Astrocyte (in vitro differentiated cells and primary cell): ENCODE results near the gene SIK1. TPM values are rescaled to one million over a fixed set of nuclear protein-coding genes. Genes with fewer than 3 reads are reported as not detected.
"Not testable (repeated sequence)": the region's sequence is repeated elsewhere in the genome, so short reads cannot be mapped to it uniquely, and the experiment has no call there.

ENCODE experiments used
- DNase-seq: peaks from one replicate; pipeline ENCODE4 v3.0.0-alpha.2; 2010; ENCODE audit warnings: low read depth
- FAIRE-seq: peaks from 2 replicates; lab custom pipeline; 2011; peaks lifted over from hg19 to GRCh38; lab: Jason Lieb, UNC
- H2AFZ ChIP-seq: 2 replicates; pipeline ENCODE4 v1.6.0; 2012; ENCODE audit warnings: low read depth, low read length, inconsistent platforms
- H3K27ac ChIP-seq: 2 replicates; pipeline ENCODE4 v1.5.1; 2011; ENCODE audit warnings: low read depth, low read length, inconsistent platforms
- H3K27me3 ChIP-seq: 2 replicates; pipeline ENCODE4 v1.6.0; 2011; ENCODE audit warnings: low read length, inconsistent platforms; ENCODE audit not compliant: insufficient read depth
- H3K36me3 ChIP-seq: 2 replicates; pipeline ENCODE4 v1.5.1; 2011; ENCODE audit warnings: low read length, inconsistent platforms; ENCODE audit not compliant: insufficient read depth
- H3K4me1 ChIP-seq: 2 replicates; pipeline ENCODE4 v1.5.1; 2011; ENCODE audit warnings: low read length, inconsistent platforms; ENCODE audit not compliant: insufficient read depth
- H3K4me2 ChIP-seq: 2 replicates; pipeline ENCODE4 v1.6.0; 2012; ENCODE audit warnings: low read length, inconsistent platforms
- H3K4me3 ChIP-seq: 2 replicates; pipeline ENCODE4 v1.5.1; 2011; ENCODE audit warnings: low read depth, mild to moderate bottlenecking, low read length, inconsistent platforms; ENCODE audit not compliant: insufficient read depth
- H3K79me2 ChIP-seq: 2 replicates; pipeline ENCODE4 v1.6.0; 2012; ENCODE audit warnings: mild to moderate bottlenecking, low read length, inconsistent platforms; ENCODE audit not compliant: insufficient read depth
- H3K9ac ChIP-seq: 2 replicates; pipeline ENCODE4 v1.6.0; 2012; ENCODE audit warnings: mild to moderate bottlenecking, low read length, inconsistent platforms
- H3K9me3 ChIP-seq: 2 replicates; pipeline ENCODE4 v1.5.1; 2012; ENCODE audit warnings: low read depth, mild to moderate bottlenecking, low read length, inconsistent platforms; ENCODE audit not compliant: insufficient read depth
- H4K20me1 ChIP-seq: 2 replicates; pipeline ENCODE4 v1.6.0; 2012; ENCODE audit warnings: low read length, inconsistent platforms; ENCODE audit not compliant: insufficient read depth
- H3K27ac Mint-ChIP-seq: one replicate; pipeline ENCODE4 v1.8.0; 2021; ENCODE audit warnings: mild to moderate bottlenecking, mixed read lengths; ENCODE audit not compliant: unreplicated experiment
- H3K27me3 Mint-ChIP-seq: one replicate; pipeline ENCODE4 v1.8.0; 2021; ENCODE audit warnings: low read depth, mixed read lengths; ENCODE audit not compliant: unreplicated experiment
- H3K36me3 Mint-ChIP-seq: one replicate; pipeline ENCODE4 v1.8.0; 2021; ENCODE audit warnings: low read depth, mixed read lengths; ENCODE audit not compliant: unreplicated experiment
- H3K4me1 Mint-ChIP-seq: one replicate; pipeline ENCODE4 v1.8.0; 2021; ENCODE audit warnings: low read depth, mixed read lengths; ENCODE audit not compliant: unreplicated experiment
- H3K4me3 Mint-ChIP-seq: one replicate; pipeline ENCODE4 v1.8.0; 2021; ENCODE audit warnings: mild to moderate bottlenecking, moderate library complexity, mixed read lengths; ENCODE audit not compliant: unreplicated experiment
- H3K9me3 Mint-ChIP-seq: one replicate; pipeline ENCODE4 v1.8.0; 2021; ENCODE audit warnings: mild to moderate bottlenecking, mixed read lengths; ENCODE audit not compliant: unreplicated experiment
- EZH2 ChIP-seq: IDR thresholded peaks from 2 replicates; pipeline ENCODE4 v1.6.1; 2012; ENCODE audit warnings: mild to moderate bottlenecking, low read length, inconsistent platforms; ENCODE audit not compliant: insufficient read depth
- total RNA-seq: library from RNA; stranded (reverse); gene quantifications from 2 replicates; pipeline ENCODE4 v1.2.1, GENCODE V29; 2021
- TF ChIP-seq, protein P1 (sequence below): IDR thresholded peaks from 2 replicates; pipeline ENCODE4 v1.5.1; 2011; ENCODE audit warnings: low read depth, mild to moderate bottlenecking, inconsistent platforms, low read length, moderate library complexity; ENCODE audit not compliant: insufficient read depth

Gene SIK1
- total RNA-seq, 1 donor from 2014 or later: 68.0 TPM

DNA sequence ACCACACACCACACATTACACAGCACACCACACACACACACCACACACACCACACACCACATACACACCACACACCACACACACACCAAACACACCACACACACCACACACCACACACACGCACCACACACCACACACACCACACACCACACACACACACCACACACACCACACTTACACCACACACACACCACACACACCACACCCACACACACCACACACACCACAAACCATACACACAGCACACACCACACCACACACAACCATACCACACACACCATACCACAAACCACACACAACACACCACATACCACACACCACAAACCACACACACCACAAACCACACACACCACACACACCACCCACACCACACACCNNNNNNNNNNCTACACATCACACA lies 40.9 kb upstream of the SIK1 start:
- TF ChIP-seq, protein P1, sequence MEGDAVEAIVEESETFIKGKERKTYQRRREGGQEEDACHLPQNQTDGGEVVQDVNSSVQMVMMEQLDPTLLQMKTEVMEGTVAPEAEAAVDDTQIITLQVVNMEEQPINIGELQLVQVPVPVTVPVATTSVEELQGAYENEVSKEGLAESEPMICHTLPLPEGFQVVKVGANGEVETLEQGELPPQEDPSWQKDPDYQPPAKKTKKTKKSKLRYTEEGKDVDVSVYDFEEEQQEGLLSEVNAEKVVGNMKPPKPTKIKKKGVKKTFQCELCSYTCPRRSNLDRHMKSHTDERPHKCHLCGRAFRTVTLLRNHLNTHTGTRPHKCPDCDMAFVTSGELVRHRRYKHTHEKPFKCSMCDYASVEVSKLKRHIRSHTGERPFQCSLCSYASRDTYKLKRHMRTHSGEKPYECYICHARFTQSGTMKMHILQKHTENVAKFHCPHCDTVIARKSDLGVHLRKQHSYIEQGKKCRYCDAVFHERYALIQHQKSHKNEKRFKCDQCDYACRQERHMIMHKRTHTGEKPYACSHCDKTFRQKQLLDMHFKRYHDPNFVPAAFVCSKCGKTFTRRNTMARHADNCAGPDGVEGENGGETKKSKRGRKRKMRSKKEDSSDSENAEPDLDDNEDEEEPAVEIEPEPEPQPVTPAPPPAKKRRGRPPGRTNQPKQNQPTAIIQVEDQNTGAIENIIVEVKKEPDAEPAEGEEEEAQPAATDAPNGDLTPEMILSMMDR: no peak
- no peak for TF ChIP-seq EZH2
- Histone ChIP-seq H3K4me2 (no peak overlapping the region), H3K9me3 (no peaks in the 10 kb centered on the region), H3K27me3 (no peaks in the 10 kb centered on the region), H3K36me3 (no peaks in the 10 kb centered on the region), H3K79me2 (no peaks in the 10 kb centered on the region), H3K9ac (no peak overlapping the region), H3K4me1 (no peaks in the 10 kb centered on the region), H2AFZ (no peak overlapping the region), H3K4me3 (no peak overlapping the region), H4K20me1 (no peaks in the 10 kb centered on the region), H3K27ac (no peak overlapping the region)
- H3K27ac Mint-ChIP-seq: no peak overlapping the region
- FAIRE-seq: no peak
- H3K4me3 Mint-ChIP-seq: no peak overlapping the region
- no peaks in the 10 kb centered on the region for H3K36me3 Mint-ChIP-seq
- no peaks in the 10 kb centered on the region for H3K9me3 Mint-ChIP-seq
- no peaks in the 10 kb centered on the region for H3K27me3 Mint-ChIP-seq
- no peak for DNase-seq
- no peaks in the 10 kb centered on the region for H3K4me1 Mint-ChIP-seq

DNA sequence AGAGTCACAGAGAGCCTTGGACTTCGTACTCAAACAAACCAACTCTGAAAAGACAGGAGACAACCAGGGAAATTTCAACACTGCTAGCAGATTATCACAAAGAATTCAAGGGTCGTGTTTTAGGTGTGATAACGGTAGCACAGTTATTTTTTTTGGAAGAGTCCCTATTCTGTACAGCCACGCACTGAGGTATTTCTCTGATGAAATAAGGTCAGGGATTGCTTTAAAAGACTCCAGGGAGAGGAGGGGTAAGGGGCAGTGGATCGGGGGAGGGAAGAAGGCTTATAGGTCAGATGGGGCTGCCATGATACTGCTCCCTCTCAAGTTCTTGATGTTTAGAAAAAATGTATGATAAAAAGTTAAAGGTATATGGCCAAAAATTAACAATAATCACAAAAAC lies 38.2 kb upstream of the SIK1 start:
- not testable (repeated sequence) for FAIRE-seq, H3K36me3 Mint-ChIP-seq

DNA sequence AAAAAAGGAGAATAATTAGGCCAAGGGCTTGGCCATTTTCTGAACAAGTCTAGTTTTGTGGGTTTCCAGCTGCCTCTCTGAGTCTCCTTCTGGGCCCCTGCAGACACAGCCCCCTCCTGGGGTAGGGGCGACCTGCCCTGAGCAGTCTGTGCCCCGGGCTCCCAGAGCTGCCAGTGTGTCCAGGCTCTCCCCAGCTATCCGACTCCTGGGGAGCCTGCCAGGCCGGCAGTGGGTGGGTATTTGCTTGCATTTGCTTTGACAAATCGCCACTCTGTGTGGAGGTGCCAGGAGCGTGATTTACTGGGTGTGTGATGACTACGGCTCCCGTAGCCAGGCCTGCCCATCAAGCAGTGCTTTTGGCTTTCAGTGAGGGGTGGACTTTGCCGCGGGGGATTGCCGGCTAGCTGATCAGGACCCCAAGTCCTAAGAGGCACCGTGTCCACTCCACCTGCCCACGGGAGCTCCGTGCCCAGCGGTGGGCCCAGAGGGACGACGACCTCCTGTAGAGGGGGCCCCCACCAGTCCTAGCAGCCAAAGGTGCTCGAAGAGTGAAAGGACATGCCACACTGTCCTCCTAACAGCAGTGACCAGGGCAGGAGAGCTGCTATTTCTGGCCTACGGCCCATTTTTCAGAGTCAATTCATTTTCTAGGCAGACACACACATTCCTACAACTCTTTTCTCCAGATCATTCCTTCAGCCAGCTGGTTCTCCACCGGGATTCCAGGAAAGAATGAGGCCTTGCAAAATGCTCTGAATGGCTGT lies 36.7 kb upstream of the SIK1 start:
- not testable (repeated sequence) for H3K9ac ChIP-seq, FAIRE-seq, DNase-seq

More for the DNA sequence above, 38.2 kb upstream of the SIK1 start:
- not testable (repeated sequence) for H3K27me3 ChIP-seq, H3K4me1 ChIP-seq, H3K4me3 ChIP-seq, DNase-seq, H3K27ac Mint-ChIP-seq, H2AFZ ChIP-seq, H3K79me2 ChIP-seq, H3K4me1 Mint-ChIP-seq, H3K4me2 ChIP-seq, H3K9me3 ChIP-seq, H3K27ac ChIP-seq, H3K9ac ChIP-seq, H4K20me1 ChIP-seq, H3K4me3 Mint-ChIP-seq, H3K36me3 ChIP-seq, H3K9me3 Mint-ChIP-seq, H3K27me3 Mint-ChIP-seq

DNA sequence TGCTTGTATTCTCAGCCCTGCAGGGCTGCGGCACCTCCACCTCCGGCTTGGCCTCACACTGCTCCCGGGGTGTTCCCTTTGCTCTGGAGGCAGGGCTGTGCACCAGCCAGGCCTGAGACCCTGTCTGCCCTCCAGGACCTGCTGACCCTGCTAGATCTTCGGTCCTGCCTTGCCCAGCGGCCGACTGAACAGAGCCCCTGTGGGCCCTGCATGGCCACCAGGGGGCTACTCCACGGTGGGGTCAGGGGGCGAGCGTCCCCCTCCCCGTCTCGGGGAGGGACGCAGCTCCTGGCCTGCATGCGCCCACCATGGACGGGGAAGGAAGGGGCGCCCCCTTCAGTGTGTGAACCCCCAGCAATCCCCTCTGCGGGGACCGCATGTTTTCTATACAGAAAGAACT lies 36.0 kb upstream of the SIK1 start:
- not testable (repeated sequence) for H3K36me3 Mint-ChIP-seq, H3K4me3 ChIP-seq, H2AFZ ChIP-seq, H3K27me3 ChIP-seq, H3K4me1 Mint-ChIP-seq, H3K4me3 Mint-ChIP-seq, DNase-seq, FAIRE-seq, H3K27ac ChIP-seq, H3K27ac Mint-ChIP-seq, H3K4me1 ChIP-seq, H3K36me3 ChIP-seq, H3K9me3 ChIP-seq, H3K79me2 ChIP-seq, H3K9ac ChIP-seq, H4K20me1 ChIP-seq, H3K4me2 ChIP-seq, H3K27me3 Mint-ChIP-seq, H3K9me3 Mint-ChIP-seq

More for the DNA sequence above, 36.7 kb upstream of the SIK1 start:
- not testable (repeated sequence) for H3K4me3 Mint-ChIP-seq, H3K4me1 Mint-ChIP-seq, H3K79me2 ChIP-seq, H2AFZ ChIP-seq, H3K9me3 Mint-ChIP-seq, H3K27ac Mint-ChIP-seq, H3K36me3 ChIP-seq, H3K27me3 ChIP-seq, H3K4me3 ChIP-seq, H4K20me1 ChIP-seq, H3K4me2 ChIP-seq, H3K36me3 Mint-ChIP-seq, H3K4me1 ChIP-seq, H3K9me3 ChIP-seq, H3K27me3 Mint-ChIP-seq, H3K27ac ChIP-seq

DNA sequence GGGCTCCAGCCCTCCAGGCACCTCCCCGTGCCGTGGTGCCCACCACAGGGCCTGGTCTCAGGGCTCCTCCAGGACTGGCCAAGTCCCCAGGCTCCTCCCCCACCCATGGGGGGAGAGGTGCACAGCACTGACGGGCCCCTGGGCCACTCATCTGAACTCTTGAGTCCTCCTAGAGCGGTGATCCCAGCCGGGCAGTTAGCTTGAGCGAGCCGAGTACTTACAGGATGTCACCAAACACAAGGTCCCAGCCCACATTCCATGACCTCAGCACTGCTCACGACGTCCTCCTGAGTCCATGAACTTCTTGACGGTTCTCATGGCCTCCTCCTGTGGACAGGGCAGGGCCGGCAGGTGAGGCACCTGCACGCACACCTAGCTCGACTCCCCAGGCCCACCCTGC lies 33.5 kb upstream of the SIK1 start:
- not testable (repeated sequence) for H2AFZ ChIP-seq, H3K27ac ChIP-seq, H3K27me3 ChIP-seq, H3K27ac Mint-ChIP-seq, H3K4me2 ChIP-seq, H3K4me1 ChIP-seq, DNase-seq, H3K9ac ChIP-seq, H3K4me3 ChIP-seq, H3K27me3 Mint-ChIP-seq, H3K79me2 ChIP-seq, H3K36me3 ChIP-seq, H4K20me1 ChIP-seq, H3K9me3 Mint-ChIP-seq, H3K36me3 Mint-ChIP-seq, H3K4me1 Mint-ChIP-seq, H3K4me3 Mint-ChIP-seq, FAIRE-seq, H3K9me3 ChIP-seq
